NCI-H2081 (cell line): Measurements from ENCODE around the gene NPPB.
A peak's percentile ranks its signal among the peaks of the same experiment; 100 is the strongest.
"Not testable (repeated sequence)": the region's sequence is repeated elsewhere in the genome, so short reads cannot be mapped to it uniquely, and the experiment has no call there.

Experiments
- DNase-seq, 2 experiments: peaks; one replicate each; lab custom pipeline; 2025; lab: John Stamatoyannopoulos, UW

The NPPB gene

GRCh38 chr1:11858613-11858967, at the start of gene NPPB:
TSS of gene NPPB (minus strand) at chr1:11858945. CDS start at chr1:11858833, 112 bp downstream.
- DNase-seq, result no peak

- peak; percentile 93 to 97 for DNase-seq
These were observed 49.4 kb upstream of the NPPB start for GRCh38 chr1:11908095-11908675.

- peak; percentile 90 to 94 for DNase-seq
These were observed 48.7 kb upstream of the NPPB start for GRCh38 chr1:11907275-11908094.

- DNase-seq, result no peak
These were observed 48.1 kb upstream of the NPPB start for GRCh38 chr1:11906870-11907269.

GRCh38 chr1:11904978-11905377, 46.2 kb upstream of the NPPB start:
- DNase-seq, result no peak

GRCh38 chr1:11904156-11904555, 45.4 kb upstream of the NPPB start:
- not testable (repeated sequence) for DNase-seq

- no peak for DNase-seq
These were observed 44.5 kb upstream of the NPPB start for GRCh38 chr1:11903210-11903609.

- not testable (repeated sequence) for DNase-seq
These were observed 42.7 kb upstream of the NPPB start for GRCh38 chr1:11901446-11901845.

- DNase-seq, result no peak
These were observed 40.2 kb upstream of the NPPB start for GRCh38 chr1:11898831-11899467.

- DNase-seq, result no peak
These were observed 39.5 kb upstream of the NPPB start for GRCh38 chr1:11898086-11898785.

GRCh38 chr1:11894501-11894900, 35.8 kb upstream of the NPPB start:
- DNase-seq, result not testable (repeated sequence)

GRCh38 chr1:11893907-11894251, 35.1 kb upstream of the NPPB start:
- DNase-seq, result peak; percentile 64 to 68

- no peak for DNase-seq
These were observed 32.9 kb upstream of the NPPB start for GRCh38 chr1:11891433-11892186.

- DNase-seq, result no peak
These were observed 30.1 kb upstream of the NPPB start for GRCh38 chr1:11888877-11889208.

- peak in 1 of 2 experiments; percentile 2 for DNase-seq
These were observed 29.6 kb upstream of the NPPB start for GRCh38 chr1:11888206-11888876.

- DNase-seq, result no peak
These were observed 28.9 kb upstream of the NPPB start for GRCh38 chr1:11887666-11888007.

GRCh38 chr1:11886986-11887665, 28.4 kb upstream of the NPPB start:
- DNase-seq, result no peak

- no peak for DNase-seq
These were observed 27.2 kb upstream of the NPPB start for GRCh38 chr1:11885916-11886315.

- DNase-seq, result peak in 1 of 2 experiments; percentile 10
These were observed 24.2 kb upstream of the NPPB start for GRCh38 chr1:11882814-11883538.

- DNase-seq, result no peak
These were observed 23.1 kb upstream of the NPPB start for GRCh38 chr1:11881749-11882441.
